ELR (cell line): ENCODE measurements around the gene CPNE9.

Experiments used
- DNase-seq: peaks from one replicate; pipeline ENCODE4 v3.0.0-alpha.2; 2015; ENCODE audit warnings: low read depth

Gene CPNE9

GRCh38 chr3:9716801-9717555, 13.3 kb downstream of the CPNE9 start:
- DNase-seq = no peak

- DNase-seq = no peak
Observed at GRCh38 chr3:9717563-9717962, 13.9 kb downstream of the CPNE9 start.

DNA sequence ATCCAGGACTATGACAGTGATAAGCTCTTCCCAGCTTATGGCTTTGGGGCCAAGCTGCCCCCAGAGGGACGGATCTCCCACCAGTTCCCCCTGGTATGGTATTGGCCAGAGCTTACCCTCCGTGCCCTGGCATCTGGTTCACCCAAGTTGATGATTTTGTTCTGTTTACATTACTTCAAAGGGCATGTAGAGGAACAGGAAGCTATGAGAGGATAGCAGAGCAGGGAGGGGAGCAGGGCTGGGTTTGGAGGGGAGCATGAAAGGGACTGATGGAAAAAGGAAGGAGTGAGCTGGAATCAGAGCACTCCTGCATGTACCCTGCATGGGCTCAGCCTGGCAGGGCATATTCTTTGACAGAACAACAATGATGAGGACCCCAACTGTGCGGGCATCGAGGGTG, 14.5 kb downstream of the CPNE9 start:
- no peak for DNase-seq

DNA sequence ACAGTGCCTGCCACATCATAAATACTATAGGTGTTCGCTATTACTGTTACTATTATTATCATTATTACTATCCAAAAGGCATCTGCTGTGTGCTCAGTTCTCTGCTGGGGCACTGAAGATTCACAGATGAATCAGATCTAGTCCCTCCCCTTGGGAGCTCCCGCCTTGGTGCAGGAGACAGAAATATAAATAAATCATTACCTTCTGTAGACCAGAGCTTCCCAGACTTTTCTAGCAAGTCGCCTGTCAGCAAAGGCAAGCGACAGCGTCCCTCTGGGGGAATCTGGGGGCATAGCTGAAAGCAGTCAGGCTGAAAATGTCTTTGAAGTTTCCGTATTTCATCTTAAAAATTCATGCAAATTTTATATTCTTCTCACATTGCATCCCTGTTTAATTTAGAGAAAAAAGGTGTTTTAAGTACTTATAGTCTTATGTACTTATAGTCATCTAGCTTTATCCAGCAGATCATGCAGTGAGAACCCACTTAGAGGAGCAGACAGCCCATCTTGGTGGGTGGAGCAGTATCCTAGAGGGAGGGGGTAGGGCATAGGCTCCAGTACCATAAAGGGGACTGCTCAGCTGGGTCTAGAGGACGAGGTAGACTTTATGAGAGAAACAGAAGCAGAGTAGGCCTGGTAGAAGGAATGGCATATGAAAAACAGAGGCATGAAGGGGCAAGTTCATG, 17.5 kb downstream of the CPNE9 start:
- peak; percentile 37 for DNase-seq

- no peak for DNase-seq
Observed at GRCh38 chr3:9721700-9722060, 18.0 kb downstream of the CPNE9 start.

DNA sequence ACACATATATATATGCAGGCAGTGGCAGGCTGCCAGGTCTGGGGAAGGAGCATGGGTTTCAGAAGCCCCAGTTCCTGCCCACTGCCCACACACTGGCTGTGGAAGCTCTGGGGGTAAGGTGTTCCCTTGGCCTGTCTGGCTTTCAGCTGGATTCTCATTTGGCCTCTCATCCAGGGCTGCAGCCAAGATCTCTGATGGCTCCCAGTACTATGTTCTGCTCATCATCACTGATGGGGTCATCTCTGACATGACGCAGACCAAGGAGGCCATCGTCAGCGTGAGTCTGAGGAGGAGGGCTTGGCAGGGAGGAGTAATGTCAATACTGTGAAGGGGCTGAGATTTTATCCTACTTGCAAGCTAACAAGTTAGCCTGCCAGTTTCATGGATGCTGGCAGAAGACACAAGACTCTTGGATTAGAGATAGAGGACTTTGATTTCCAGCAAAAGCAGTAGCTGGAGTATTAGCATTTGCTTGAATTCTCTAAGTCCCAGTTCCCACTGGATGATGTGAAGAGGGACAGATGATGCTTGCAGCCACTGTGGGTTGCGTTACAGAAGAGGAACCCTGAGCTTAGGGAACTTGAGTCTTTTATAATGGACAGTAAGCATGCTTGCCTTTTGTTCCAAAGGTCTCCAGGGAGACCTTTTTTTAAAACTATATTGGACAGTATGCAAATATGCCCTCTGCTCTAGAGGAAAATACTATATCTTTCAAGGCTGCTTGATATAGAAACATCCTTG, 22.3 kb downstream of the CPNE9 start:
- DNase-seq = no peak

- peak; percentile 61 for DNase-seq
Observed at GRCh38 chr3:9727041-9727595, 23.5 kb downstream of the CPNE9 start.

GRCh38 chr3:9727743-9728142, 24.1 kb downstream of the CPNE9 start:
- peak; percentile 39 for DNase-seq

DNA sequence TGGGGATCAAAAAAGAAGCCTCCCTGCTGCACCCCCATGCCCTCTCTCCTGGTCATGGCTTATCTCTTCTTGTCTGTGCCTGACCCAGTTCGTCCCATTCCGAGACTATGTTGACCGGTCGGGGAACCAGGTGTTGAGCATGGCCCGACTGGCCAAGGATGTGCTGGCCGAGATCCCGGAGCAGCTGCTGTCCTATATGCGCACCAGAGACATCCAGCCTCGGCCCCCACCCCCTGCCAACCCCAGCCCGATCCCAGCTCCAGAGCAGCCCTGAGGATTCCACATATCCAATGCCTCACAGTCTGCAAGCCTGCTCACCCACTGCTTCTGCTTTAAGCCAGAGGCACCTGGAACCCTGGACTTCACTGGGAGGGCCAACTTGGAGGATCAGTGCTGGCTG, 25.8 kb downstream of the CPNE9 start:
- DNase-seq = no peak

DNA sequence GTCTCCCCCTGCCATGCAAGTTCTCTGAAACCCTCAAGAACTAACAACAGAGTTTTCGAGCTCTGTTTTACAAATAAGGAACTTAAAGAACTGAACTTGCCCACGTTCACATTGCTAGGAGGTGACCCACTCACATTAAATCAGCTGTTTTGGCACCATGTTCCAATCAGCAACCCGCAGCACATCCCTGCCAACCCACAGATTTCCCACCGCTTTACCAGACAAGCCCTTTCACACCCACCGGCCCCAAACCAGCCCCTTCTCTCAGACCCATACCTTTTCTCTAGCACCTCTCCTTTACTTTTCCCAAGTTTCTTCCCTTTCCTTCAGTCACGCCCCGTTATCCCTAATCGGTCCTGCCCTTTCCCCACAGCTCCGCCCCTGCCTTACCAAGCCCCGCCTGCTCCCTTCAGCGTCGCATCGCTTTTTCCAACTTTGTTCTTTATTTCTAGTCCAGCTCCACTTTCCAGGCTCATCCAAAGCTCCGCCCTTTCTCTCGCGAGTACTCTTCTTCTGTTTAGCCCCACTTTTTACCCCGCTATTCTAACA, 27.1 kb downstream of the CPNE9 start:
- no peak for DNase-seq

- DNase-seq = peak; percentile 99
Observed at GRCh38 chr3:9731206-9732079, 27.8 kb downstream of the CPNE9 start, which contains the start of gene BRPF1. Gene BRPF1, plus strand, starts transcription at chr3:9731735. Its CDS starts 2,406 bp downstream, at chr3:9734141.

DNA sequence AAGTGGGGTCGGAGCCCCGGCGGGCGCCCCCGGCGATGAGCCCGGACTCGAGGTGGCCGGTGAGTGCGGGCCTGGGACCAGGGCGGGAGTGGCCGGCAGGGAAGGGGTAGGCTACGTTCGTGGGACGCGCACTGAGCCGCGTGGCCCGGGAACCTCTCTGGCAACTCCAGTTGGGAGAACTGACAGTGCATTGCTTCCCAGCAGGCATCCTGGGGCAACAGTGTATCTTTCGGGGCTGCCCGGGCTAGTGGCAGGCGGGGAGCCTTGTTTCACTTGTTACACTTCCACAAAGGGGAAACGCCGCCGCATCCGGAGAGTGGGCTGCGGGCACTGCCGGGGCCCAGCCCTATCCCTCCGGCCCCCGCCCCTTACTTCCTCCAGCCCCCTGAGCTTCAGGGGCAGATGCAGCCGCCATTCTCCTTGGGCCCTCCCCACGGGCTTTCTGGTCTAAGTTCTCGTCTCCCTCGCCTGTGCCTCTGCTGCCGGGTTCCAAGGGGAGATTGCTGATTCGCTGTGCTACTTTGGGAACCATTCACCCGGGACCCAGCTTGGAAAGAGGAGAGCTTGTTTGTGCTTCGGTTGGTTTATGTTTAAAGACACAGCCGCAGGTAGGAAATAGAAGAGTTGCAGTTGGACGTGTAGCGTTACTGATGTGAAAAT, 28.6 kb downstream of the CPNE9 start:
- DNase-seq = peak; percentile 38

- DNase-seq = peak; percentile 58
Observed at GRCh38 chr3:9732740-9733115, 29.1 kb downstream of the CPNE9 start.

GRCh38 chr3:9736831-9737230, 33.2 kb downstream of the CPNE9 start:
- no peak for DNase-seq

- DNase-seq = no peak
Observed at GRCh38 chr3:9739181-9739580, 35.5 kb downstream of the CPNE9 start.

DNA sequence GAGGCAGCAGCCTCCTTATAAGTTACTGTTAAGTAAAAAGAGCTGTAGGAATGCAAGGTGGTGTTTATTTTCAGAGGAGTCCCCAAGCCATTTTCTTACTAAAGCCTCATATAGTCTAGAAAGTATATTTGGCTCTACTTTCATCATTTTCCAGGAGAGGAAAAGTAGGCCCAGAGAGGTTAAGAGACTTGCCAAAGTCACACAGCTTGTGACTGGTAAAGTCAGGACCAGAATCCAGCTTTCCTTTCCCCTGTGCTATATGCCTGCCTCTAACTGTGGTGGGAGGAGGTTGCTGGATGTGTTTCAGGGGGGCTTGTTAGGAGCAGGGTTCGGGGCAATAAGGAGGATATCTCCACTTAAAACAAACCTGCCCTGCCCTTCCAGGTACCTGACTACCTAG, 38.9 kb downstream of the CPNE9 start:
- DNase-seq = no peak

DNA sequence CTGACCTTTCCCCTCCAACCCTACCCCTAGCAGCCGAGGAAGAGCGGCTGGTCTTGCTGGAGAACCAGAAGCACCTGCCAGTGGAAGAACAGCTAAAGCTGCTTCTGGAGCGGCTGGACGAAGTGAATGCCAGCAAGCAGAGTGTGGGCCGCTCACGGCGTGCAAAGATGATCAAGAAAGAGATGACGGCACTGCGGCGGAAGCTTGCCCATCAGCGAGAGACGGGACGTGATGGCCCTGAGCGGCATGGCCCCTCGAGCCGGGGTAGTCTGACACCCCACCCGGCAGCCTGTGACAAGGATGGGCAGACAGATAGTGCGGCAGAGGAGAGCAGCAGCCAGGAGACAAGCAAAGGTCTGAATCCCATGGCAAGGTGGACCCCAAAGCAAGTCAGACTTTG, 39.9 kb downstream of the CPNE9 start:
- no peak for DNase-seq

GRCh38 chr3:9744162-9744561, 40.5 kb downstream of the CPNE9 start:
- no peak for DNase-seq

DNA sequence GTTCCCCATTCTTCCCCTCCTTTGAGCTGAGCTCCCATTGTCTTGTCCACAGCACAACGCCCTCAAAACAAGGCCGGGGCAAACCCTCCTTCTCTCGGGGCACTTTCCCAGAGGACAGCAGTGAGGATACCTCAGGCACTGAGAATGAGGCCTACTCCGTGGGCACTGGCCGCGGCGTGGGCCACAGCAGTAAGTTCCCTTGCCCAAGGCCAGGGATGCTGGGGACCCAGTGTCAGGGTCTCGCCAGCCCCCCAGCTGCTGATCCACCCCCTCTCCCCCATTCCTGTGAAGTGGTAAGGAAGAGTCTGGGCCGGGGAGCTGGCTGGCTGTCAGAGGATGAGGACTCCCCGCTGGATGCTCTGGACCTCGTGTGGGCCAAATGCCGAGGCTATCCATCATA, 41.9 kb downstream of the CPNE9 start:
- no peak for DNase-seq

DNA sequence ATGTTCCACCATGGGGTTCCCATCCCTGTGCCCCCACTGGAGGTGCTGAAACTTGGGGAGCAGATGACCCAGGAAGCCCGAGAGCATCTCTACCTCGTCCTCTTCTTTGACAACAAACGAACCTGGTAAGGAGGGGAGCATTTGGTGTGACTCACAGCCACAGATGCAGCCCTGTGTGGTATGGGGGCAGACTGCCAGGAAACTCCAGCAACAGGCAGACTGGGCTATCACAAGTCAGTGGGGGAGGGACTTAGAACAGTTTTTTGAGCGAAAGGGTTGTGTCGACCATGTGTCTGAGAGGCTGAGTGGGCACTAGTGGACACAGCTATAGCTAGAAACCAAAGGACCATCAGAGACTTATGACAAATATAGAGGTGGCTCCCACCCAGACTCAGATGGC, 42.7 kb downstream of the CPNE9 start:
- DNase-seq = peak; percentile 84

DNA sequence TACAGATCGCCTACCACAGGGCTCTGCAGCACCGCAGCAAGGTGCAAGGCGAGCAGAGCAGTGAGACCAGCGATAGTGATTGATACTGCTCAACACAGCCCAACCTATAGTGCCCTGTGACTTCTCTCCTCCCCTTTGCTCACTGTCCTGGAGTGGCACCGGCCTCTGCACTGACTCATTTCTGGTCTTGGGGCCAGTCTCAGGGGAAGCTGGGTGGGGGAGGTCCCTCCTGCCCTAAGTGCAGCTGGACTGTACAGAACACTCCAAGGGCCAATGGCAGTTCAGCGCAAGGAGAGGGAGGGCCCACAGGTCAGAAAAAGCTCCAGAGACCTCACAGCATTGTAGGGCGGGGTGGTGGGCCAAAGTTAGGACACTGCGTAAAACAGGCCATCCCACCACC, 43.6 kb downstream of the CPNE9 start:
- peak; percentile 70 for DNase-seq
